ENCODE data around the gene GNAS-AS1.

Gene GNAS-AS1

GRCh38 chr20:58850693-58851174 lies at the start of gene GNAS-AS1:
Gene GNAS-AS1, minus strand, starts transcription at chr20:58850902.
- peak; percentile 58 to 78 for DNase-seq (ENCODE audit: low read depth in 1 of 2, low spot score in 1 of 2)

GRCh38 chr20:58900397-58900796 lies 49.7 kb upstream of the GNAS-AS1 start:
- no peak for DNase-seq (ENCODE audit: low read depth in 1 of 2, low spot score in 1 of 2)

- DNase-seq (ENCODE audit: low read depth in 1 of 2, low spot score in 1 of 2) = no peak
Measured at GRCh38 chr20:58899512-58899911, 48.8 kb upstream of the GNAS-AS1 start.

- DNase-seq (ENCODE audit: low read depth in 1 of 2, low spot score in 1 of 2) = no peak
Measured at GRCh38 chr20:58898629-58899408, 48.1 kb upstream of the GNAS-AS1 start.

GRCh38 chr20:58897488-58897887 lies 46.8 kb upstream of the GNAS-AS1 start:
- no peak for DNase-seq (ENCODE audit: low read depth in 1 of 2, low spot score in 1 of 2)

GRCh38 chr20:58896820-58897219 lies 46.1 kb upstream of the GNAS-AS1 start:
- DNase-seq (ENCODE audit: low read depth in 1 of 2, low spot score in 1 of 2) = no peak

- DNase-seq (ENCODE audit: low read depth in 1 of 2, low spot score in 1 of 2) = no peak
Measured at GRCh38 chr20:58895448-58896180, 44.9 kb upstream of the GNAS-AS1 start.

- DNase-seq (ENCODE audit: low read depth in 1 of 2, low spot score in 1 of 2) = no peak
Measured at GRCh38 chr20:58894652-58895447, 44.1 kb upstream of the GNAS-AS1 start.

GRCh38 chr20:58893355-58894120 lies 42.8 kb upstream of the GNAS-AS1 start:
- peak in 1 of 2 donors; percentile 29 for DNase-seq (ENCODE audit: low read depth in 1 of 2, low spot score in 1 of 2)

- DNase-seq (ENCODE audit: low read depth in 1 of 2, low spot score in 1 of 2) = no peak
Measured at GRCh38 chr20:58892932-58893224, 42.2 kb upstream of the GNAS-AS1 start.

GRCh38 chr20:58892141-58892931 lies 41.6 kb upstream of the GNAS-AS1 start:
- DNase-seq (ENCODE audit: low read depth in 1 of 2, low spot score in 1 of 2) = peak; percentile 57 to 67

- peak in 1 of 2 donors; percentile 24 for DNase-seq (ENCODE audit: low read depth in 1 of 2, low spot score in 1 of 2)
Measured at GRCh38 chr20:58891718-58892140, 41.0 kb upstream of the GNAS-AS1 start.

- DNase-seq (ENCODE audit: low read depth in 1 of 2, low spot score in 1 of 2) = peak; percentile 44 to 55
Measured at GRCh38 chr20:58891086-58891717, 40.5 kb upstream of the GNAS-AS1 start.

- peak; percentile 31 to 44 for DNase-seq (ENCODE audit: low read depth in 1 of 2, low spot score in 1 of 2)
Measured at GRCh38 chr20:58890518-58891085, 39.9 kb upstream of the GNAS-AS1 start.

GRCh38 chr20:58889798-58890517 lies 39.3 kb upstream of the GNAS-AS1 start:
- DNase-seq (ENCODE audit: low read depth in 1 of 2, low spot score in 1 of 2) = no peak

- no peak for DNase-seq (ENCODE audit: low read depth in 1 of 2, low spot score in 1 of 2)
Measured at GRCh38 chr20:58889334-58889760, 38.6 kb upstream of the GNAS-AS1 start.

GRCh38 chr20:58888521-58889333 lies 38.0 kb upstream of the GNAS-AS1 start:
- peak; percentile 65 to 75 for DNase-seq (ENCODE audit: low read depth in 1 of 2, low spot score in 1 of 2)

- no peak for DNase-seq (ENCODE audit: low read depth in 1 of 2, low spot score in 1 of 2)
Measured at GRCh38 chr20:58888103-58888502, 37.4 kb upstream of the GNAS-AS1 start.

Measured in activated CD4-positive, alpha-beta T cell treated with anti-CD3 and anti-CD28 coated beads, Interleukin-2, amount 50 U/mL, for 24 hours (primary cell).